ENCODE results near the gene HIBCH. TPM values are rescaled to one million over a fixed set of nuclear protein-coding genes. Genes with fewer than 3 reads are reported as not detected.

Gene HIBCH
- total RNA-seq, 1 donor from 2014 or later, result 4.7 TPM

DNA sequence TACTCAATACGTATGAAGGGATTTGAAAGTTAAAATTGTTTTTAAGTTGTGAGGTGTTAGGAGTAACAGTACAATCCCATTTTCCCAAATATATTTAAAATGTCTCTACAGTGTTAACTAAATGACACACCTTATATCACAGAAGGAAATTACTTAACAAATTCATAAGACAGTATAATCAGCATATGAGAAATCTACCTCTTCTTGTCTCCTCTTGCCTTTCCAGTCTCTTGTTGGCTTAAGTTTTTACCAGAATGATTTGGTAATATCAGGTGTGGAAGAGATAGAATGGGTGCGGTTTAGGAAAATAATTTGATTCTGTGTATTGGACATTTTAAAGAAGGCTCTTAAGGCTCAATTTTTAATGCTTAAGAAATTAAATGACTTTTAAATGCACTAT is 14.3 kb upstream of the HIBCH start:
- Histone ChIP-seq H3K4me3 (ENCODE audit: low read depth, low read length) (no peak overlapping the region), H3K27me3 (ENCODE audit: control insufficient read depth, insufficient read depth, low read length) (no peaks in the 10 kb centered on the region), H3K36me3 (ENCODE audit: control insufficient read depth, insufficient read depth, low read length) (no peaks in the 10 kb centered on the region)
- TF ChIP-seq, protein P1, sequence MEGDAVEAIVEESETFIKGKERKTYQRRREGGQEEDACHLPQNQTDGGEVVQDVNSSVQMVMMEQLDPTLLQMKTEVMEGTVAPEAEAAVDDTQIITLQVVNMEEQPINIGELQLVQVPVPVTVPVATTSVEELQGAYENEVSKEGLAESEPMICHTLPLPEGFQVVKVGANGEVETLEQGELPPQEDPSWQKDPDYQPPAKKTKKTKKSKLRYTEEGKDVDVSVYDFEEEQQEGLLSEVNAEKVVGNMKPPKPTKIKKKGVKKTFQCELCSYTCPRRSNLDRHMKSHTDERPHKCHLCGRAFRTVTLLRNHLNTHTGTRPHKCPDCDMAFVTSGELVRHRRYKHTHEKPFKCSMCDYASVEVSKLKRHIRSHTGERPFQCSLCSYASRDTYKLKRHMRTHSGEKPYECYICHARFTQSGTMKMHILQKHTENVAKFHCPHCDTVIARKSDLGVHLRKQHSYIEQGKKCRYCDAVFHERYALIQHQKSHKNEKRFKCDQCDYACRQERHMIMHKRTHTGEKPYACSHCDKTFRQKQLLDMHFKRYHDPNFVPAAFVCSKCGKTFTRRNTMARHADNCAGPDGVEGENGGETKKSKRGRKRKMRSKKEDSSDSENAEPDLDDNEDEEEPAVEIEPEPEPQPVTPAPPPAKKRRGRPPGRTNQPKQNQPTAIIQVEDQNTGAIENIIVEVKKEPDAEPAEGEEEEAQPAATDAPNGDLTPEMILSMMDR (IDR thresholded peaks at IDR 0.05; ENCODE audit: insufficient read depth, low read length, severe bottlenecking), result no peak
- DNase-seq (ENCODE audit: low read depth) (peak; percentile 58), FAIRE-seq (no peak)

- no peak for FAIRE-seq
- TF ChIP-seq, protein P1 (IDR thresholded peaks at IDR 0.05; ENCODE audit: insufficient read depth, low read length, severe bottlenecking), result no peak
These were observed 13.8 kb upstream of the HIBCH start for GRCh38 chr2:190333395-190333794.

GRCh38 chr2:190328573-190329147 is 9.0 kb upstream of the HIBCH start:
- no peaks in the 10 kb centered on the region for H3K27me3 ChIP-seq (ENCODE audit: control insufficient read depth, insufficient read depth, low read length)
- H3K4me3 ChIP-seq (ENCODE audit: low read depth, low read length), result no peak overlapping the region
- no peaks in the 10 kb centered on the region for H3K36me3 ChIP-seq (ENCODE audit: control insufficient read depth, insufficient read depth, low read length)
- FAIRE-seq (no peak), DNase-seq (ENCODE audit: low read depth) (peak; percentile 33)
- TF ChIP-seq, protein P1 (IDR thresholded peaks at IDR 0.05; ENCODE audit: insufficient read depth, low read length, severe bottlenecking), result peak; percentile 4

More at GRCh38 chr2:190333395-190333794, 13.8 kb upstream of the HIBCH start:
- Histone ChIP-seq H3K27me3 (ENCODE audit: control insufficient read depth, insufficient read depth, low read length) (no peaks in the 10 kb centered on the region), H3K4me3 (ENCODE audit: low read depth, low read length) (no peak overlapping the region), H3K36me3 (ENCODE audit: control insufficient read depth, insufficient read depth, low read length) (no peaks in the 10 kb centered on the region)
- DNase-seq (ENCODE audit: low read depth), result no peak

DNA sequence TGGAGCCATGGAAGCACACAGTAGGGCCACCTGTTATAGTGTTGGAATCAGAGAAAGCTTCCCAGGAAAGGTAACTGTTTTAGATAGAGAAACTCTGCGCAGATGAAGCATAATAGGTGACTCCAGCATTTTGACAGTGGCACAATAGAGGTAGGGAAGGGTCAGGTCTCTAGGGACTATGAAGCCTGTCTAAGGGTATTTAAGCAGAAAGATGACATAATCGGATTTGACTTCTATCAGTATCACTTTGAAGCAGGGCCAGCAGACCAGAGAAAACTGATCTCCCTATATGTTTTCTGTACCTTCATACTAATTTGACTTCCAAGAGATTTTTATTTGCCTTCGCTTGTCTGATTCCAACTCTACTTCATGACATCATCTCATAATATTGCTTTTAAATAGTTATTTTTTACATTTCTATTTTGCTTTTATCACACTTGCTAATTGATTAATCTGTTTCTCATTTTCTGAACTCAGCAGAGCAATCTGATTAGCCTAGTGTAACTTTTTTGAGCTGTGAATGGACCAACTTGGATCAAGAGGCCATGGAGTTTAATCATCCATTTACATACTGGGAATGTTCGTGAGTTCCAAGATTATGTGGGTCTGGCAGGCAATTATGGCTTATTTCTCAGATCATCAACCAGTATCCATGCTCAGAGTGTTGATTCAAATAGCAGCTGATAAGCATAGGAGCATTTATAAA is 8.4 kb upstream of the HIBCH start:
- no peak for DNase-seq (ENCODE audit: low read depth)
- FAIRE-seq, result no peak
- TF ChIP-seq, protein P1 (IDR thresholded peaks at IDR 0.05; ENCODE audit: insufficient read depth, low read length, severe bottlenecking), result no peak
- Histone ChIP-seq H3K4me3 (ENCODE audit: low read depth, low read length) (no peak overlapping the region), H3K27me3 (ENCODE audit: control insufficient read depth, insufficient read depth, low read length) (no peaks in the 10 kb centered on the region), H3K36me3 (ENCODE audit: control insufficient read depth, insufficient read depth, low read length) (no peaks in the 10 kb centered on the region)

DNA sequence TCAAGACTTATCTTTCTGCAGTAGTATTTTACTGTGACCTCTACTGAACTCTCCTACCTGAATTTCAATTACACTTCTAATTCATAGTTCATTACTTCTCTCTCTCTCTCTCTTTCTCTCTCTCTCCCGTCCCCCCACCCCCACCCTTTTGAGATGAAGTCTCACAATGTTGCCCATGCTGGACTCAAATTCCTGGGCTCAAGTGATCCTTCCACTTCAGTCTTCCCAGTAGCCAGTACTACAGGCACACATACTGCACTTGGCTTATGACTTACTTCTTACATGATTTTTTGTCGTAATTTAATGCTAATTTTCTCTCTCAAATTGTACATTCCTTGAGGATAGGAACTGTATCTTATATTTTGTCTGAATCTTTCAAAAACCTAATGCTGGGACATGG is 6.0 kb upstream of the HIBCH start:
- FAIRE-seq (no peak), DNase-seq (ENCODE audit: low read depth) (no peak)
- no peak overlapping the region for H3K4me3 ChIP-seq (ENCODE audit: low read depth, low read length)
- H3K36me3 ChIP-seq (ENCODE audit: control insufficient read depth, insufficient read depth, low read length), result no peaks in the 10 kb centered on the region
- H3K27me3 ChIP-seq (ENCODE audit: control insufficient read depth, insufficient read depth, low read length), result no peaks in the 10 kb centered on the region
- TF ChIP-seq, protein P1 (IDR thresholded peaks at IDR 0.05; ENCODE audit: insufficient read depth, low read length, severe bottlenecking), result no peak
